Measurements from ENCODE around the gene HOXA3. TPM values are rescaled to one million over a fixed set of nuclear protein-coding genes. Genes with fewer than 3 reads are reported as not detected.

Gene HOXA3
- total and polyA plus RNA-seq, 9 of the 15 experiments (the other 6 are each of a cell fraction or from before 2014, with no cell fraction given): 0.04 to 0.13 TPM; not detected in 7

DNA sequence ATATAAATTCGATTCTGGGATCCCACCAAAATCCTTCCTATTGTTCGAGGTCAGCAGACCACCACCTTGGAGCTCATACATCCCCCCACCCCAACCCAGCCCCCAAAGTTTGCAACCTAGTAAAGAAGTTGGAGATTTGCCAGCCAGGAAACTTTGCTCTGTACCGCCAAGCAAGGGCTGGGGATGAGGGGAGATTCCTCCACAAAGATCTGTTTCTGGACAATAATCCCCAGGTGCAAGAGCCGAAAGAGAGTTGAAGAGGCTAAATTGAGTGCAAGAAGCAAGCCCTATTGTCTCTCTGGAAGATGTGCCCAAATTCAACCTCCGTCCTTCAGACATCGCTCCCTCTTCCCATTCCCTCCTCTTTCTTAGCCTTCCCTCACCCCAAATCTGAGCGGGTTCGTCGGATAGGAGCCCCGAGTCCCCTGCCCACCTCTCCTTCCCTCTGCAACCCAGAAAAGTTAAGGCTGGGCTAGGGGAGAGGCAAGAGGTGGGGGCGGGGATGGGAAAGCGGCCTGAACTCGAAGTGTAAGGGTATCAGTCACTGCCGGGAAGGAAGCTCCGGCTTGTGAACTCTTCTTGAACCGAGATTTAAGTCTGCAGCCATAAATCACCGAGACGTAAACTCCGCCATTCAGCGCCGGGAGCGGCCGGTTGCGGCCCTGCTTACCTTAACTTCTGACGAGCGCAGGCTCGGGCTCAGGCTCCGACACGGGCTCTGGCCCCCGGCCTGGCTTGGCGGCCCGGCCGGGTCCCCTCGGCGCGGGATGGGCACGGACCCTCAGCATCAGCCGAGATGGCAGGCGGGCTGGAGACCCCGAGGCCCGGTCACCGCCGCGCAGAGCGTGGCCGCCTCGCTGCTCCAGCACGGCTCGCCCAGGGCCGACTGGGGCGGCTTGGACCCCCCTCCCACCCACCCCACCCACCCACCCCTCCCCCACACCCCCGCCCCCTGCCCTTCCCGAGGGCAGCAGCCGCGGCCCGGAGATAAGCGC, 39.1 kb downstream of the HOXA3 start (continued):
- TF ChIP-seq, protein P1, sequence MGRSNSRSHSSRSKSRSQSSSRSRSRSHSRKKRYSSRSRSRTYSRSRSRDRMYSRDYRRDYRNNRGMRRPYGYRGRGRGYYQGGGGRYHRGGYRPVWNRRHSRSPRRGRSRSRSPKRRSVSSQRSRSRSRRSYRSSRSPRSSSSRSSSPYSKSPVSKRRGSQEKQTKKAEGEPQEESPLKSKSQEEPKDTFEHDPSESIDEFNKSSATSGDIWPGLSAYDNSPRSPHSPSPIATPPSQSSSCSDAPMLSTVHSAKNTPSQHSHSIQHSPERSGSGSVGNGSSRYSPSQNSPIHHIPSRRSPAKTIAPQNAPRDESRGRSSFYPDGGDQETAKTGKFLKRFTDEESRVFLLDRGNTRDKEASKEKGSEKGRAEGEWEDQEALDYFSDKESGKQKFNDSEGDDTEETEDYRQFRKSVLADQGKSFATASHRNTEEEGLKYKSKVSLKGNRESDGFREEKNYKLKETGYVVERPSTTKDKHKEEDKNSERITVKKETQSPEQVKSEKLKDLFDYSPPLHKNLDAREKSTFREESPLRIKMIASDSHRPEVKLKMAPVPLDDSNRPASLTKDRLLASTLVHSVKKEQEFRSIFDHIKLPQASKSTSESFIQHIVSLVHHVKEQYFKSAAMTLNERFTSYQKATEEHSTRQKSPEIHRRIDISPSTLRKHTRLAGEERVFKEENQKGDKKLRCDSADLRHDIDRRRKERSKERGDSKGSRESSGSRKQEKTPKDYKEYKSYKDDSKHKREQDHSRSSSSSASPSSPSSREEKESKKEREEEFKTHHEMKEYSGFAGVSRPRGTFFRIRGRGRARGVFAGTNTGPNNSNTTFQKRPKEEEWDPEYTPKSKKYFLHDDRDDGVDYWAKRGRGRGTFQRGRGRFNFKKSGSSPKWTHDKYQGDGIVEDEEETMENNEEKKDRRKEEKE (IDR thresholded peaks at IDR 0.05; ENCODE audit: borderline replicate concordance in 1 of 2, control insufficient read depth in 1 of 2, low read depth in 2 of 2, low read length in 1 of 2): no peak
- TF ChIP-seq COPS2 (conservative IDR thresholded peaks at IDR 0.05) (no peak), ZNF175 (CRISPR knock-in tag; IDR thresholded peaks at IDR 0.05; ENCODE audit: low read depth) (no peak), NFE2 (IDR thresholded peaks at IDR 0.05; ENCODE audit: low read depth) (no peak), LEF1 (IDR thresholded peaks at IDR 0.05) (peak; percentile 26; the same call in 1 of the 2 replicates), XRCC3 (IDR thresholded peaks at IDR 0.05) (no peak), MECOM (CRISPR knock-in tag; IDR thresholded peaks at IDR 0.05) (no peak), JUND (IDR thresholded peaks at IDR 0.05; ENCODE audit: borderline replicate concordance, low read depth, low read length) (no peak), JUND (tag; IDR thresholded peaks at IDR 0.05; ENCODE audit: borderline replicate concordance, low read depth, low read length) (no peak)
- TF ChIP-seq, protein P2, sequence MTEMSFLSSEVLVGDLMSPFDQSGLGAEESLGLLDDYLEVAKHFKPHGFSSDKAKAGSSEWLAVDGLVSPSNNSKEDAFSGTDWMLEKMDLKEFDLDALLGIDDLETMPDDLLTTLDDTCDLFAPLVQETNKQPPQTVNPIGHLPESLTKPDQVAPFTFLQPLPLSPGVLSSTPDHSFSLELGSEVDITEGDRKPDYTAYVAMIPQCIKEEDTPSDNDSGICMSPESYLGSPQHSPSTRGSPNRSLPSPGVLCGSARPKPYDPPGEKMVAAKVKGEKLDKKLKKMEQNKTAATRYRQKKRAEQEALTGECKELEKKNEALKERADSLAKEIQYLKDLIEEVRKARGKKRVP (CRISPR knock-in tag; IDR thresholded peaks at IDR 0.05): no peak

All from K562 (cell line).